GM19023 (cell line): Measurements from ENCODE around the gene NHERF2.

Experiments
- ATAC-seq: cut with Tn5 transposase; IDR thresholded peaks from one replicate; pipeline ENCODE4 v1.9.1; 2021; ENCODE audit warnings: mild to moderate bottlenecking, moderate library complexity; ENCODE audit not compliant: unreplicated experiment

NHERF2 gene

GRCh38 chr16:2026461-2027023 lies at the start of gene NHERF2:
Gene NHERF2, plus strand, starts transcription at chr16:2026902. Its CDS starts 104 bp downstream, at chr16:2027006.
- ATAC-seq = no peak

- ATAC-seq = no peak
Measured at GRCh38 chr16:1976951-1977874, 49.5 kb upstream of the NHERF2 start.

- no peak for ATAC-seq
Measured at GRCh38 chr16:1977875-1978268, 48.8 kb upstream of the NHERF2 start.

- ATAC-seq = no peak
Measured at GRCh38 chr16:1978476-1979120, 48.1 kb upstream of the NHERF2 start.

GRCh38 chr16:1979271-1980029 lies 47.3 kb upstream of the NHERF2 start:
- no peak for ATAC-seq

- no peak for ATAC-seq
Measured at GRCh38 chr16:1980030-1980769, 46.5 kb upstream of the NHERF2 start.

- ATAC-seq = no peak
Measured at GRCh38 chr16:1980770-1981087, 46.0 kb upstream of the NHERF2 start.

- no peak for ATAC-seq
Measured at GRCh38 chr16:1981398-1981836, 45.3 kb upstream of the NHERF2 start, which contains the start of gene NOXO1. Gene NOXO1, minus strand, starts transcription at chr16:1981469. Its CDS starts 290 bp downstream, at chr16:1981179.

GRCh38 chr16:1982013-1982433 lies 44.7 kb upstream of the NHERF2 start:
- ATAC-seq = no peak

GRCh38 chr16:1982991-1983543 lies 43.6 kb upstream of the NHERF2 start:
- ATAC-seq = no peak

GRCh38 chr16:1983544-1984346 lies 43.0 kb upstream of the NHERF2 start, which contains the start of gene GFER:
Gene GFER, plus strand, starts transcription at chr16:1984193. Its CDS starts 26 bp downstream, at chr16:1984219.
- ATAC-seq = peak; percentile 74

GRCh38 chr16:1984347-1985225 lies 42.1 kb upstream of the NHERF2 start:
- ATAC-seq = peak; percentile 5

GRCh38 chr16:1985466-1986150 lies 41.1 kb upstream of the NHERF2 start:
- no peak for ATAC-seq

- ATAC-seq = no peak
Measured at GRCh38 chr16:1987198-1987597, 39.5 kb upstream of the NHERF2 start.

GRCh38 chr16:1989209-1990100 lies 37.2 kb upstream of the NHERF2 start, which contains the start of gene SYNGR3:
Gene SYNGR3, plus strand, starts transcription at chr16:1989970. Its CDS starts 133 bp downstream, at chr16:1990103.
- ATAC-seq = no peak

- no peak for ATAC-seq
Measured at GRCh38 chr16:1990101-1990350, 36.7 kb upstream of the NHERF2 start.
